HG02763 (cell line): Measurements from ENCODE around the gene MEST.
"Not testable (repeated sequence)": the region's sequence is repeated elsewhere in the genome, so short reads cannot be mapped to it uniquely, and the experiment has no call there.

ENCODE experiments used
- ATAC-seq: cut with Tn5 transposase; IDR thresholded peaks from one replicate; pipeline ENCODE4 v1.9.1; 2021; ENCODE audit warnings: mild to moderate bottlenecking, moderate library complexity; ENCODE audit not compliant: unreplicated experiment

Gene MEST

DNA sequence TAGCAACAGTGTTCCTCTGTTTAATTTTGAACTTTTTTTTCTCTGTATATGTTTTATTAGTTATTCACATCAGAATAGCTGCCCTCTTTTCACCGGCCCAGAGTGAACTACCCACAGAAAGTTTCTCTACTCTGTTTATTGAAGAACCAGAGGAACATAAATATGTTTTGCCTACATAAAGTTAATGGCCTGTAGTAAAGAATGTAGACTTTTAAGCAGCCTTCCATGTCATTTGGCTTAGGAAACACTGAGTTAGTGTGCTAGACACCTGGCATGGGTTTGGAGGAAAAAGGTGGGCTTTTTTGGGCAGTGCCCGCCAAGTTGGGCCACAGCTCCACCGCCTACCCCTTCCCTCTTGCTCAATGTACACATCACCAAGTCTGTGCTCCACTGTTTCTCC is 8.9 kb upstream of the MEST start:
- ATAC-seq: no peak

DNA sequence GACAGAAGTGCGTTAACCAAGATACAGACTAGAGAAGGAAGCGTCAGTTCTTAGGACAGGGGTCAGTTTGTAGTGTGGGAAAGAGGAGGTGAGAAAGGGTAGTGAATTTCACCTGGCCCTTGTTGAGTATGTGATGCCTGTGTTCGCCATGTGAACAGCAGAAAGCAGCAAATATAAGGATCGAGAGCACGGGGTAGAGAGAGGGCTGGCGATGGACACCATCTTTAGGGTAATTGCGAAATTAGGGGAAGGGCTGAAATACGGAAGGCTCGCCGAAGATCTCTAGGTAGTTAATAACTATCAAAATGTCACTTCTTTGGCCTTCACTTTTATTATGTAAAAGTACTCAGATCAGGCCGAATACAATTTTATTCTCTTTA is 6.2 kb upstream of the MEST start:
- no peak for ATAC-seq

DNA sequence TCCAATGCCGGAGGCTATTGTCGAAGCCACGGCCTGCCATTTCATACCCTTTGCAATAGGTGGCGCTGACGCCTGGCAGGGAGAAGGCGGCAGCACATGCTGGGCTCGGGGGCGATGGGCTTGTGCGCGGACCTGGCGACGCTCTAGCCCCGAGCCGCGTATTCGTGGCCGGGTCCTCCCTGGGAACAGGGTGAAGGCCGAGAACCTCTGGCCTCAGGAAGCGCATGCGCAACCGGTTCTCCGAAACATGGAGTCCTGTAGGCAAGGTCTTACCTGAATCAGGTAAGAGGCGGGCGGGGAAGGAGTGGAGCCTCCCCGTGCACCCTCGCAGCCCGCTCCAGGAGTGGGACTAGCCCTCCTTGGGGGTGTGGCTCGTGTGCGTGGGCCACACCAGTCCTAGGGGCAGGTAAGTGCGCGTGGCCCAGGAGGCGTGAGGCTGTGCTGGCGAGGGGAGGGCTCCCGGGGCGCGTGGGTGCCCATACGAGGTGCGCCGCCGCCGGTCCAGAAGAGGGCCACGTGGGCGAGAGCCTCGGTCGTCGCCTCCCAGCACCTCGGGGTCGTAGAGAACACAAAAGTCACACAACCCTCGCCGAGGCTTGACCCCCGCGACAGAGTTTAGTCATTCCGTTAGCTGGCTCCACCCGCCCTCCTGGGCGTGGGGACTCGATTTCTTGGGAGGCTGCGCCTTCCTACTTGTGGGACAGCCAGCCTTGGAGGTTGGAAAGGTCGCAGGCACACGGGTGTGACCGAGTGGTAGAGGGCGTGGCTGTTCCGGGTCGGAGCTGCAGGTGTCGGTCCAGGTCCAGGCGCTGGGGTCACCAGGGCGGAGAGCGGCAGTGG is 5.6 kb upstream of the MEST start:
- ATAC-seq: no peak

DNA sequence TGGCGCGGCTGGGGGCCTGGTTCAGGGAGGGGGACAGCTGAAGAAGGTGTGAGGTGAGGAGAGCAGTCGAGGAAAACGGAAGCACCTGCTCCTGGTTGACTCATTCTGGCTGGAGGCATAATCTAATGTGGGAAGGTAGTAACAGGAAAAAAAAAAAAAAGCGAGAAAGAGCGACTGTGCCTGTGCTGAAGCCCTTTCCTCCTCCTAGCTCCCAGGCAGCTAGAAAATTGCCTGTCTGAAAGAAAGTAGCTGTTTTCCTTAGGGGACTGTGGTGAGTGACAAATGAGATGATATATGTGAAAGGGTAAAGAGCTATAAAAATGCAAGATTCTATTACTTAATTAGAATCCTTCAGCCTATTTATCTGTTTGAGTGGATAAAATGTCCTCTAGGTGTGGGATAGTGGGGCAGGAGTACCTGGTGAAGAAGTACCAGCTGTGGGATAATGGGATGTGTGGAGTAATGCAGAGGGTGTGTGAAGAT is 4.9 kb upstream of the MEST start:
- ATAC-seq: no peak

DNA sequence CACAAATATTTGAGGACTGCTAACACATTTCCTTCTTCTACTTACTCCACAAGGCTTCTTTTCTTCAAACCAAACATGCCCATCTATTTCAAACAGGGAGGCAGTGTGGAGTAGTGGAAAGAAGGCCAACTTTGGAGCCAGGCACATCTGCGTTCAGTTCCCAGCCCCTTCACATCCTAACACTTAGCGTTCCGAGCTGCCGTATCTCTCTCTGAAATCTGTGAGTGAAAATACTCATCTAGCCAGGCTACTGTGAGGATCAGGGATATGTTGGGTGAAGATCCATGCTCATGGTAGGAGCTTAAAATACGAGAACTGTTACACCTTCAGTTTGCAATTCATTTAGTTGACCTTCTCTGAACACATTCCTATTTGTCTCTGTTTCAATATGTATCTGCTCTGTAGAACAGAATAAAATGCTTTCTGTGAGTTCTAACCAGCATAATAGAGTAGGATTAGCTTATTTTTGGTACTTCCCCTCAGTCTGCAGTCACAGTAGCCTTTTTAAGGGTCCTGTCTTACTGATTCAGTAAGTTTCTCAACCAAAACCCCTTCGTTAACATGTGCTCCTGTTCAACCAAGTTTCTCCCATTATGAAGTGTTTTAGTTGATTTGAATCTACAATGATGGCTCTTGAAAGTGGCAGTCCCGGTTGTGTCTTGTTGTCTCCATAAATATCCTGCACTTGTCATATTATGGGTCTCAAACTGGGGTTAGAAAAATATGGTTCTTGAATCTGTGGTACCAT is 3.3 kb upstream of the MEST start:
- no peak for ATAC-seq

DNA sequence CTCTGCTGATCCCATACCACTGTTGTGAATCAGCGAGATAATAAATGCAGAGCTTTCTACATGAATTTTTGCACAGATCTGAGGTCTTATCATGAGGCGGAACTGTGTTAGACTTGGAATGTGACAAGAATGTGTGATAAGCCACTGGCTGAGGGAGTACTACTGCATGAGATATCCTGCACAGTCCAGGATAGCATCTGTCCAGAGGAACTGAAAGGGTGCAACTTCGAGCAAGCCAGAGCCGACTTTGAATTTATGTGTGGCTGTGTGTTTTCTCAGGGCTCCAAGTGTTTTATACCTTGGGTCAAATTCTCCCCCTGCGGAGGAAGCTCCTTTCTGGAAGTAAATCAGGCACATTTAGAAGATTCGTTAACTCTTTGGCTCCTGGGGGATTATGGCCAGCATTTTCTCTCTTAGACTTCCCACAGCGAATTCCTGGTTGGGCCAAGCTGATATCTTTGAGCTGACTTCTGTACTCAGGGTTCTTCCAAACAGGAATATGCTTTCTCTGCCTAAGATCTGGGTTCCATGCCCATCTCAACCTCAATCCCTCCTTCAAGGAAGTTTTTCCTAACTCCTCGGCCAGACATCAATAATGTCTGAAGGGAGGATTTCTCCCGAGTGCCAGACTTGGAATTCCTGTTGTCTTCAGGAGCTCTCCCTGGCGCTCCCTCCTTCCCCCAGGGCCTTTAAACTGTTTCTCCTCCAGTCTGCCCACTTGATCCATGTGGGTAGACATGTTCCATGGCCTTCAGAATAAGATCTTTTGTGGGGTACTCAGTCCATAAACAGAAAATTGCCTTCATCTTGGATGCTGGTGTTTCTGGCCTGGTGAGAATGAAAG is 2.5 kb upstream of the MEST start:
- ATAC-seq: no peak

DNA sequence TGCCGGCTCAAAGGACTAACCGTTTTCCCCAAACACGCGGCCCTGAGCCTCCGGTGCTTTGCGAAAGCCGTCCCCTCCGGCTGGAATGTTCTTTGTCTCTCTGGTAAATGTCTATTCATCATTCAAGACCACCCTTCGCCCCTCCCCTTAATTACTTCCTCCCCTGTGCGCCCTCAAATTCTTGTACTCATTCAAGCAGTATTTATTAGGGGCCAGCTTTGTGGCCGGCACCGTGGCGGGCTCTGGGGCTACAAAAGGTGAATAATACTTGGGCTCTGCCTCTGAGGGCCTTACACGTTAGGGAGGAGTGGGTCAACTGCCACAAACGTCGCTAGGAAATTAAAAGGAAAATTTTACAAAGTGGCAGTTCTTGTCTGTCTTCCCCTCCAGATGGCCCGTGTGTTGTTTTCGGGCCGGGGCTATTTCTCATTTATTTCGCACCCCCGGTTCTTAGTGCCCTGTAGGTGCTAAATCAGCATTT is 1.5 kb upstream of the MEST start:
- ATAC-seq: no peak

DNA sequence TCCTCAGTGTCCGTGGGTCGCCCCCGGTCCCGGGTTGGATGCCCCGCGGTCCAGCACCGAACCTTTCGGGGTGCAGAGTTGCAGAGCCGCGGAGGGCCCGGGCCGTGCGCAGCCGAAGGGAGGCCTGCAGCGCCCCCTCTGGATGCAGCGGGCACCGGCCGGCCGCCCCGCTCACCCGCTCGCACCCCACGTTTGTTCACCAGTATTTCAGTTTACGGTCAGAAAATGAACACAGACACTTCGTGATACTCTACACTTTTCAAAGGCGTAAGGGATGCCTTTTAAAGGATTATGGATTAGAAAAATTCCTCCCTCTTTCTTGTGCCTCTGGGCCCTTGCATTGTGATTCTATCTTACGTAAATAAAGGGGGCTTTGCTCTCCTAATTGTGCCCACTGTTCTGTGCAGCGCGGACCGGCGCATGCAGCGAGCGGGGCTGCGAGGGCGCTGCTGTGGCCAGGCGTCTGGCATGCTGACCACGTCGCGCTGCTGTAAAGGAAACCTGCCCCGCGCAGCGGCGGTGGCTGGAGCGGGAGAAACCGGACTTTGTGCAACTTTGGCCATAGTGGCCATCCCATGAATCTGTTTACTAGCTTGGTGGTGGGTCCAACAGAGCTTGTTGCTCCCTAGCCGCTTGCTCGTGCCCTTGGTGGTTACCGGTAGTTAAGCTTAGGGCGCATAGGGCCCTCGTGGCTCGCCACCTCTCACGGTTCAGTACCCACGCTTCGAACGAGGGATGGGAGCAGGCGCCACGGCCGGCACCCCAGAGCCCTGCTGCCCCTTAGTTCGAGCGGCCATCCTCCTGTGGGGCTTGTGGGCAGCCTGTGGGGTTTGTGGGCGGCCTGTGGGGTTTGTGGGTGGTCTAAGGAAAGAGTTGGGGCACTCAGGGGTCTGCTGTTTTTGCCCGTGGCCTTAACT is 739 bp upstream of the MEST start:
- no peak for ATAC-seq

DNA sequence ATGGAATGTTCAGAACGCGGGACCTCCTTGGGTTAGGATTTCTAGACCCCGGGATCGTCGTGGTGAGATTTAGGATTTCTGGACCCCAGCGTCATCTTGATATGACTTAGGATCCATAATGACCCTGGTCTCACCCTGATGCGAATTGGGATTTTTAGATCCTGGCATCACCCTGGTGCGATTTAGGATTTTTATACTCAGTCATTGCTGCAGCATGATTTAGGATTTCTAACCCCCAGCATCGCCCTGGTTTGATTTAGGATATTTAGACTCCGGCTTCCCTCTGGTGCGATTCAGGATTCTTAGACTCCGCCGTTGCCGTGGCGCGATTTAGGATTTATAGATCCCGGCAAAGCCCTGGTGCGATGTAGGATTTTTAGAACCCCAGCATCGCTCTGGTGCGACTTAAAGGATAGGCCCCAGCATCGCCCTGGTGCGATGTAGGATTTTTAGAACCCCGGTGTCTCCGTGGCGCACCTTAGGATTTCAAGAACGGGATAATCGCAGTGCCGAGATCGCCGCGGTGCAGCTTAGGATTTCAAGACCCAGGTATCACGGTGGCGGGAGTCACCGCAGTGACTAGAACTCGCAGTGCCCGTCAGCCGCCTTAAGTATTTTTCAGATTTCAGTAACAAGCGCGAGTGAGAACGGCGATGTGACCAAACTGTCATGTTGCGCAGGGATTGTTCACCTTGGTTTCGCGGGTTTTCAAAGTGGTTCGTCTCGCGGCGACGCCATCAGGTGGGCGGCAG is 814 bp downstream of the MEST start:
- ATAC-seq: no peak

DNA sequence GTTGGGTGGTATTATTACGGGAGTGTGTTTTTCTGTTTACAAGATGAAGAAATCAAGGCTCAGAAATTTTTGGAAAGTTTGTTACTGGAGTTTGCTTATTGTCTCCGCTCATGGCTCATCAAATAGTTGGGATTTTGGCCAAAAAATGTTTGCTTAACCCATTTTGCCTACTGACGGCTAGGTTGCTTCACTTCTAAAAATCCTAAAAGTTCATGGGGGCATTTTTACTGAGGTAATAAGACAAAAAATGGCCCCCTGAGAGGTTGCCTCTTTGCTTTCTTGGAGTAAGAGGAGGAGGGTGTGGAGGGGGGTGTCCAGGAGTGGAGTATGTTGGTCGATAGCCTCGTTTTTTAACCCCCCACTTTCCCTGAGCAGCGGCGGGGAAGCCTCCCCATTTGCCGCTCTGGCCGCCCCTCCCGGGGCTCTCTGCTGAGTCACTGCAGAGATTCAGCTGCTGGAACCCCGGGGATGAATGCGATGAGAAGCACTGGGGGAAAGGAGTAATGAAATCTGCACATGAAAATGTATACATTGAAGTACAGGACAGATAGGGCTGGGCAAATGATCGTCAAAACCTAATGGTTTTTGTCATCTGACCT is 1.5 kb downstream of the MEST start:
- no peak for ATAC-seq

DNA sequence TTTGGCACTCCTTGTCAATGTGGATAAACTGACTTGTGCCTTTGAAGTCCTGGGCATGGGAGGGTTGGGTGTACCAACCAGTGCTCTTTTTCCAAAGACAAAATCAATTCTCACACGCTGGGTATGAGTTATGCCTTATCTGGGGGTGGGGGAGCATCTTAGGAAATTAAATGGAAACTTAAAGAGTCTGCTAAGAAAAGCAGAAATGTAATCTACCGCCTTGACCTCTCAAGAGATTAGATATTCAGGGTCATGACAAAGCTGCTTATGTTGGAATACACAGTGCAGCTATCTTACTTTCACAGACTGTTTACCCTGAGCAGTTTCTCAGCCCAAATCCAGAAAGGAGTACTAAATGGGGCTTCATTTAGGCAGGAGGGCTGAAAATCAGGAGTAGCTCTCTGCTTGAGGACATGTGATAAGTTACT is 2.6 kb downstream of the MEST start:
- ATAC-seq: no peak

DNA sequence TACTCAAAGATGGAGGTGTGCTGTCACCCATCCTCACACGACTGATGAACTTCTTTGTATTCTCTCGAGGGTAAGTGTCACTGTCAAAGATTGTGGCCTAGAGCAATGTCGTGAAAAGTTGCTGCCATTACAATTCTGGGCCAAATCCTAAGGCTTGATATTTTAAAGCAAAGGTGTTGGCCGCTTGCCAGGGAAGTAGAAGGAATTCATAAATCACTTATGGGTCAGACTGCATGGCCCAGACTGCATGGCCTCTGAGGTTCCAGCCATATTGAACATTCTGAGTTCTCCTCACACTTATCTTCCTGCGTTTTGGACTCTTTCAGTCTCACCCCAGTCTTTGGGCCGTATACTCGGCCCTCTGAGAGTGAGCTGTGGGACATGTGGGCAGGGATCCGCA is 8.6 kb downstream of the MEST start:
- ATAC-seq: no peak

DNA sequence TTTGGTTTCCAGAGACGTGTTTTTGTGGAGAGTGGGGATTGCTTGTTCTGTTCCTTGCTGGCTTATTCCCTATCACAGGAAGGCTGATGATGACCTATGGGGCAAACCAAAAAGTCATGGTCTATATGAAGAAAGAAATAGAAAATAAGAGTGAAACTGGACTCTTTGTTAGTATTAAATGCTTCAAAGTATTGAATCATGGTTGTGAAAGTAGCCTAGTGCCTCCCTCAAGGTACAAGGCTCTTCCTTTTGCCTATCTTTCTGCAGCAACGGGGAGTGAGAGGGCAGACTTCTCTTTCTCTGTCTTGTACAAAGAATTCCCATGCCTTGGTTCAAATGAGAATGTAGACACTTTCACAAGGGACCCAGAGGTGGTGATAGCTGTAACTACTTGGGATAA is 9.0 kb downstream of the MEST start:
- no peak for ATAC-seq

DNA sequence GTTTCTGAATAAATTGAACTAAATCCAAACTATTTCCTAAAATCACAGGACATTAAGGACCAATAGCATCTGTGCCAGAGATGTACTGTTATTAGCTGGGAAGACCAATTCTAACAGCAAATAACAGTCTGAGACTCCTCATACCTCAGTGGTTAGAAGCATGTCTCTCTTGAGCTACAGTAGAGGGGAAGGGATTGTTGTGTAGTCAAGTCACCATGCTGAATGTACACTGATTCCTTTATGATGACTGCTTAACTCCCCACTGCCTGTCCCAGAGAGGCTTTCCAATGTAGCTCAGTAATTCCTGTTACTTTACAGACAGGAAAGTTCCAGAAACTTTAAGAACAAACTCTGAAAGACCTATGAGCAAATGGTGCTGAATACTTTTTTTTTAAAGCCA is 13.9 kb downstream of the MEST start:
- no peak for ATAC-seq

DNA sequence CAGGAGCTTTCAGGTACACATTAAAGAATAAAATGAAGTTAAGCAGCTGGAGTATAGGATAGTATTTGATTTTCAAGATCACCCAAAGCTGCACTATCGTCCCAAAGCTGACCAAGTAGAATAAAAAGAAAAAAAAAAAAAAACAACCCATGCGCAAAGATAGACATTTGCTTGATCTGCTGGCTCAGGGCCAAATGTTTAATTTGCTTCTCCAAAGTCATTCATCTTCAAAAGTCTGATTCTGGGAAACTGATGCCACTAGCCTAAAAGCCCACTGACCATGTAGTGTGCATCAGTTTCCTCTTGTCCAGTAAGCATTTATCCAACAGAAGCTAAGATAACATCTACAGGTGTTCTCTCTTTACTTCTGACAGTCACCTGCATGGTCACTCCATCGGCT is 14.5 kb downstream of the MEST start:
- no peak for ATAC-seq

DNA sequence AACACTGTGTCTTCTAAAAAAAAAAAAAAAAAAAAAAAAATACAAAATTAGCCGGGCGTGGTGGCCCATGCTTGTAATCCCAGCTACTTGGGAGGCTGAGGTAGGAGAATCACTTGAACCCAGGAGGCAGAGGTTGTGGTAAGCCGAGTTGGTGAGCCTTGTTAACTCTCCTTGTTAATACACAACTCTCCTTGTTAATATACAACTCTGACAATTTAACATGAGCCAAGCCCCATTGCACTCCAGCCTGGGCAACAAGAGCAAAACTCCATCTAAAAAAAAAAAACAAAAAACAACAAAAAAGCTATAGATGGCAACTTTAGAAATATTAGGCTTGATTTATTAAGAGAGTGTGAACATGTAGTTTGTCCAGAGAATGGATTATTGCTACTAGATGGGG is 20.2 kb downstream of the MEST start:
- ATAC-seq: not testable (repeated sequence)

DNA sequence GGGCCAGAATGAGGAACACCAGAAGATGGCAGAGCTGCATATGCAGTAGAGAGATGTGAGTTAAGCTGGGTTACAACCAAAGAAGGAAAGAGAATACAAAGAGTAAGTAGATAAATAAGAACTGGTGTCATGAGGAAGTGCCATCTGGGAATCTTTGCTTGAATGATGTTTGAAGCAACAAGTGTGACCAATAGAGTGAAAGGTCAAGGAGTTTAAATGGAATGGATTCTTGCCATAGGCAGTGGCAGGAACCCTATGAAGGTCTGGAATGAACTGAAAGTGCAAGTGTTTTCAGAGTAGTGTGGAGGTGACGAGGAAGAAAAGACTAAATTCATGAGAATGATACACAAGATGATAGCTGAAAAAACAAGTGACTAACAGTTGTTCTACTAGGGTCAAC is 21.6 kb downstream of the MEST start:
- ATAC-seq: no peak

DNA sequence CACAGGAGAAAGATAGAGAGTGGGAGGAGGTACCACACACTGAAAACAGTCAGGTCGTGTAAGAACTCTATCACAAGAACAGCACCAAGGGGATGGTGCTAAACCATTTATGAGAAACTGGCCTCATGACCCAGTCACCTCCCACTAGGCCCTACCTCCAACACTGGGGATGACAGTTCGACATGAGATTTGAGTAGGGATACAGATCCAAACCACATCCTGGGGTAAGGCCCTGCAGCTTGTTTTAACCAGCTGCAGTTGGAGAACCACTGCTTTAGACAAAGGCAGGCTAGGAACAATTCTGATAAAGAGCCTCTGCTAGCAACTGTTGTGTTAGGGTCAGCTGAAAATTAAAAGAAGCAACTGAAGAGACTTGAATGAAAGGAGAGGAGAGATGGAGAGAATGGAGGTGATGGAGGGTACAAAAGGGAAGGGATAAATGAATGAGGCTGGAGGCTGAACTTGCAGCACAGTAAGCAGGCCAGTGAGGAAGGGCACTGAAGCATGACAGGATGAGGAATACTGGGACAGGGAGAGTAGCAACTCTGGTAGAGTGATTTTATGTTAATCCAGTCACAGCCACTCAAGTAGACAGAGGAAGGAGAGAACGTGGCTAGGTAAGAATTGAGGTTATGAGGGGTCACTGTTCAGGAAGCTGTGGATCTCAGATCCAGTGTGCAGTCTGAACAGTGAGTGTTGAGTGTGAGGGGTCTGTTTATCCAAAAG is 23.6 kb downstream of the MEST start:
- ATAC-seq: no peak
